ENCODE results near the gene ST6GALNAC4. TPM values are rescaled to one million over a fixed set of nuclear protein-coding genes. Genes with fewer than 3 reads are reported as not detected.
A peak's percentile ranks its signal among the peaks of the same experiment; 100 is the strongest.
"Not testable (repeated sequence)": the region's sequence is repeated elsewhere in the genome, so short reads cannot be mapped to it uniquely, and the experiment has no call there.

ST6GALNAC4 gene
- total RNA-seq, 4 donors from 2014 or later: 20.3 to 44.8 (median 35.9) TPM

DNA sequence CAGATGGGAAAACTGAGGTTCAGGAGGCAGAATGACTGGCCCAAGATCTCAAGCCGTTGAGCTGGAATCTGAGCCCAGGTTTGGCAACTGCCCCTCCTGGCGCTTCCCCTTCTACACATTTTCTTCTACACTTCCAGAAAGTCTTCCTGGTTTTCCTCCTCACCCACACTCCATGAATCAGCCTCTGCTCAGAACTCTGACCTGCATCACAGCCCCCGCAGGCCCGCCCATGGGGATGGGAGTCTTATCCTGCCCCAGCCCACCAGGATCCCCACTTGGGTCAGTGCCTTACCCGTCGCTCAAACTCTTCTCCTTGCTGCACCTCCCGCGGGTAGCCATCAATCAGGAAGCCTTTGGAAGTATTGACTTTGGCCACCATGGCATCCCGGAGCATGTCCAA lies 45.3 kb downstream of the ST6GALNAC4 start:
- 88% methylated on average over 9 of the region's 9 CpGs for WGBS
- no peak for DNase-seq (ENCODE audit: extremely low spot score)
- Histone ChIP-seq H3K36me3 (peaks cover 11 to 59% (median 50%) of the 10 kb centered on the region in 4 donors), H3K4me1 (peaks cover 47 to 63% (median 52%) of the 10 kb centered on the region in 4 donors), H3K4me3 (no peak overlapping the region), H3K9me3 (no peaks in the 10 kb centered on the region), H3K27ac (replicated peaks in 1 of 4) (no peak overlapping the region), H3K27me3 (no peaks in the 10 kb centered on the region)
- TF ChIP-seq EP300 (IDR thresholded peaks at IDR 0.05): no peak
- intact Hi-C loops (cut with DNase I): loop anchor here (5.0 kb wide), 2 partner anchors 84 to 134 kb away; partner anchors contain the start of genes CDK9 and TOR2A

DNA sequence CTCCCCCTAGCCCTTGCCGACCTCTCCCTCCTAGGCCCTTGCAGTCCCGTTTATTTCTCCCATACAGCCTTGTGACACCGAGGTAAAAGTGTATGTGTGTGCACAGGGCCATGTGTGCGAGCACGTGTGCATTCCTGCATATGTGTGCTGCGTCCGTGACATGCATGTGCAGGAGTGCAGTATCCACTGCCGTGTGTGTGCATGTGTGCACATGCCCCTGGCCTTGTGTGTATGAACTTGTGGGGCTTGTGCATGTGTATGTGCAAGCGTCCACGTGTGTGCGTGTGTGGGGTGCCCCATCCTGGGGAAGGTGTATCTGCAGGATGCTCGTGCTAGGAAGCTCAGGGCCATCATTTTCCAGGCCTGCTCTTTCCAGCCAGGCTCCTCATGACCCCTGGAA lies 46.0 kb downstream of the ST6GALNAC4 start:
- H3K4me1 ChIP-seq: peaks cover 41 to 57% (median 46%) of the 10 kb centered on the region in 4 donors

DNA sequence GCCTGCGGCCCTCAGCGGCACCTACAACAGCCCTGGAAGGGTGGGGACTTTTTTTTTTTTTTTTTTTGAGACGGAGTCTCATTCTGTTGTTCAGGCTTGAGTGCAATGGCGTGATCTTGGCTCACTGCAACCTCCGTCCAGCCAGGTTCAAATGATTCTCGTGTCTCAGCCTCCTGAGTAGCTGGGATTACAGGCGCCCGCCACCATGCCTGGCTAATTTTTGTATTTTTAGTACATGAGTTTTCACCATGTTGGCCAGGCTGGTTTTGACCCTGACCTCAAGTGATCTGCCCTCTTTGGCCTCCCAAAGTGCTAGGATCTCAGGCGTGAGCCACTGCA lies 46.7 kb downstream of the ST6GALNAC4 start:
- H3K27me3 ChIP-seq; DNase-seq (ENCODE audit: extremely low spot score); H3K9me3 ChIP-seq; H3K4me3 ChIP-seq; H3K27ac ChIP-seq (replicated peaks in 1 of 4): not testable (repeated sequence)
- WGBS: 71% methylated on average over 9 of the region's 9 CpGs
- Histone ChIP-seq H3K4me1 (peaks cover 33 to 49% (median 38%) of the 10 kb centered on the region in 4 donors), H3K36me3 (peaks cover 11 to 60% (median 50%) of the 10 kb centered on the region in 4 donors)
- intact Hi-C loops (cut with DNase I): loop anchor here (5.0 kb wide), 2 partner anchors 83 to 133 kb away; partner anchors contain the start of genes CDK9 and TOR2A

More for the DNA sequence above, 46.0 kb downstream of the ST6GALNAC4 start:
- Histone ChIP-seq H3K9me3 (no peaks in the 10 kb centered on the region), H3K4me3 (no peak overlapping the region), H3K36me3 (peaks cover 11 to 60% (median 50%) of the 10 kb centered on the region in 4 donors), H3K27me3 (no peaks in the 10 kb centered on the region), H3K27ac (replicated peaks in 1 of 4) (no peak overlapping the region)
- TF ChIP-seq EP300 (IDR thresholded peaks at IDR 0.05) (no peak), POLR2A (IDR thresholded peaks at IDR 0.05; ENCODE audit: low read depth) (no peak), POLR2AphosphoS5 (IDR thresholded peaks at IDR 0.05) (no peak)
- TF ChIP-seq, protein P1, sequence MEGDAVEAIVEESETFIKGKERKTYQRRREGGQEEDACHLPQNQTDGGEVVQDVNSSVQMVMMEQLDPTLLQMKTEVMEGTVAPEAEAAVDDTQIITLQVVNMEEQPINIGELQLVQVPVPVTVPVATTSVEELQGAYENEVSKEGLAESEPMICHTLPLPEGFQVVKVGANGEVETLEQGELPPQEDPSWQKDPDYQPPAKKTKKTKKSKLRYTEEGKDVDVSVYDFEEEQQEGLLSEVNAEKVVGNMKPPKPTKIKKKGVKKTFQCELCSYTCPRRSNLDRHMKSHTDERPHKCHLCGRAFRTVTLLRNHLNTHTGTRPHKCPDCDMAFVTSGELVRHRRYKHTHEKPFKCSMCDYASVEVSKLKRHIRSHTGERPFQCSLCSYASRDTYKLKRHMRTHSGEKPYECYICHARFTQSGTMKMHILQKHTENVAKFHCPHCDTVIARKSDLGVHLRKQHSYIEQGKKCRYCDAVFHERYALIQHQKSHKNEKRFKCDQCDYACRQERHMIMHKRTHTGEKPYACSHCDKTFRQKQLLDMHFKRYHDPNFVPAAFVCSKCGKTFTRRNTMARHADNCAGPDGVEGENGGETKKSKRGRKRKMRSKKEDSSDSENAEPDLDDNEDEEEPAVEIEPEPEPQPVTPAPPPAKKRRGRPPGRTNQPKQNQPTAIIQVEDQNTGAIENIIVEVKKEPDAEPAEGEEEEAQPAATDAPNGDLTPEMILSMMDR (IDR thresholded peaks at IDR 0.05): no peak
- intact Hi-C loops (cut with DNase I): loop anchor here (5.0 kb wide), 2 partner anchors 84 to 134 kb away; partner anchors contain the start of genes CDK9 and TOR2A
- 83% methylated on average over 5 of the region's 12 CpGs for WGBS
- no peak for DNase-seq (ENCODE audit: extremely low spot score)

GRCh38 chr9:127869310-127870152 lies 47.3 kb downstream of the ST6GALNAC4 start:
- H3K36me3 ChIP-seq: peaks cover 11 to 60% (median 50%) of the 10 kb centered on the region in 4 donors
- H3K4me3 ChIP-seq: no peak overlapping the region
- no peaks in the 10 kb centered on the region for H3K9me3 ChIP-seq
- DNase-seq (ENCODE audit: extremely low spot score): peak; percentile 96
- 83% methylated on average over 9 of the region's 18 CpGs for WGBS
- intact Hi-C loops (cut with DNase I): loop anchor here (5.0 kb wide), 2 partner anchors 82 to 132 kb away; partner anchors contain the start of genes CDK9 and TOR2A
- H3K27ac ChIP-seq (replicated peaks in 1 of 4): peak overlapping the region in 2 of 4 donors; percentile 30 to 35
- no peaks in the 10 kb centered on the region for H3K27me3 ChIP-seq
- no peak for TF ChIP-seq EP300 (IDR thresholded peaks at IDR 0.05)
- TF ChIP-seq POLR2A (IDR thresholded peaks at IDR 0.05; ENCODE audit: low read depth): no peak
- peak; percentile 33 to 64 for TF ChIP-seq POLR2AphosphoS5 (IDR thresholded peaks at IDR 0.05)
- TF ChIP-seq, protein P1 (IDR thresholded peaks at IDR 0.05): peak; percentile 79 to 87 (median 81)
- H3K4me1 ChIP-seq: peaks cover 27 to 43% (median 32%) of the 10 kb centered on the region in 4 donors

DNA sequence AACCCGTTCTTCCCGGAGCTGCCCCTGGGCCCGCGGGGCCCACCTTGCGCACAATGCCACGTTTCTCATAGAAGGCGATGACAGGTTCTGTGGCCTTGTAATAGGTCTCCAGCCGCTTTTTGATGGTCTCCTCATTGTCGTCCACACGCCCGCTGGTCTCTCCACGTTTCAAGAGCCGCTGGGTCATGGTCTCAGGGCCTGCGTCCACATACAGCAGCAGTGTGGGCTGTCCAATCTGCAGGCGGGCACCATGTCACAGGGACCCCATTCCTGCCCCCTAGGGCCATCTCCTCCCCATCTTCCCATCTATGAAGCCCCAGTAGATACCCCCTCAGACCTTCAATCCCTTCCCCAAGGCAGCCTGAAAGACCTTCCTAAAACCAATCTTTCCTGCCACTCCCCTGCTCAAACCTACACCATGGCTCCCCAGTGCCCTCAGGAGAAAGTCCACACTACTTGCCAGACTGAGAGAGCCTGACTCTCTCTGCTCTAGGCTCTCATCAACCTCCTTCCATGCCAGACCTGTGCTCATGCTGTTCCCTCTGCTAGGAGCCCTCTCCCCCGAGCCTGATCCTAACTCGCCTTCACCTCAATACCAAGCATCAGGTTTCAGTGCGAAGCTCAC lies 48.5 kb downstream of the ST6GALNAC4 start:
- TF ChIP-seq, protein P1 (IDR thresholded peaks at IDR 0.05): no peak
- TF ChIP-seq POLR2A (IDR thresholded peaks at IDR 0.05; ENCODE audit: low read depth): no peak
- TF ChIP-seq EP300 (IDR thresholded peaks at IDR 0.05): no peak
- no peak for TF ChIP-seq POLR2AphosphoS5 (IDR thresholded peaks at IDR 0.05)
- no peak for DNase-seq (ENCODE audit: extremely low spot score)
- H3K4me1 ChIP-seq: peaks cover 16 to 32% (median 21%) of the 10 kb centered on the region in 4 donors
- no peaks in the 10 kb centered on the region for H3K9me3 ChIP-seq
- H3K27me3 ChIP-seq: no peaks in the 10 kb centered on the region
- no peak overlapping the region for H3K4me3 ChIP-seq
- H3K36me3 ChIP-seq: peaks cover 11 to 59% (median 49%) of the 10 kb centered on the region in 4 donors
- intact Hi-C loops (cut with DNase I): no loop called here
- whole genome bisulfite sequencing: 91% methylated on average over 18 of the region's 18 CpGs
- H3K27ac ChIP-seq (replicated peaks in 1 of 4): peak overlapping the region in 2 of 4 donors; percentile 40 to 59

Measured in esophagus muscularis mucosa (tissue), 4 donors.